Measurements from ENCODE around the gene ME1. TPM values are rescaled to one million over a fixed set of nuclear protein-coding genes. Genes with fewer than 3 reads are reported as not detected.

ME1 gene
- total RNA-seq, 4 donors from 2014 or later = 7.8 to 17.6 (median 14.9) TPM

DNA sequence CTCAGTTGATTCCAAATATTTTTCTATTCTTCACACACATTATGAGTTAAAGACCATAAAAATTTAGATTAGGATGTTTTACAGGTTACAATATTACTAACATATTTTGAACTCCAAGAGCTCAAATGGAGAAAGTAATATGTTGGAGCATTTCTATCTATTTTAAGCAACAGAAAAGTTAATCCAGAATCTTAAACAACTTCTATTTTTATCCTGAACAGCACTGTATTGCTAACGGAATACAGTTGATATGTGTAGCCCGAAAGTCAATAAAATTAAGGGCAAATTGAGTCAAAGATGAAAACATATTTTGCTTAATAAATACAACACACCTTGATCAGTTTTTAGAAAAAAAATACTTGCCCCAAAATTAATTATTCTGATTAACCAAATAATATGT lies 97.4 kb downstream of the ME1 start:
- H3K9me3 ChIP-seq = no peaks in the 10 kb centered on the region
- TF ChIP-seq, protein P1, sequence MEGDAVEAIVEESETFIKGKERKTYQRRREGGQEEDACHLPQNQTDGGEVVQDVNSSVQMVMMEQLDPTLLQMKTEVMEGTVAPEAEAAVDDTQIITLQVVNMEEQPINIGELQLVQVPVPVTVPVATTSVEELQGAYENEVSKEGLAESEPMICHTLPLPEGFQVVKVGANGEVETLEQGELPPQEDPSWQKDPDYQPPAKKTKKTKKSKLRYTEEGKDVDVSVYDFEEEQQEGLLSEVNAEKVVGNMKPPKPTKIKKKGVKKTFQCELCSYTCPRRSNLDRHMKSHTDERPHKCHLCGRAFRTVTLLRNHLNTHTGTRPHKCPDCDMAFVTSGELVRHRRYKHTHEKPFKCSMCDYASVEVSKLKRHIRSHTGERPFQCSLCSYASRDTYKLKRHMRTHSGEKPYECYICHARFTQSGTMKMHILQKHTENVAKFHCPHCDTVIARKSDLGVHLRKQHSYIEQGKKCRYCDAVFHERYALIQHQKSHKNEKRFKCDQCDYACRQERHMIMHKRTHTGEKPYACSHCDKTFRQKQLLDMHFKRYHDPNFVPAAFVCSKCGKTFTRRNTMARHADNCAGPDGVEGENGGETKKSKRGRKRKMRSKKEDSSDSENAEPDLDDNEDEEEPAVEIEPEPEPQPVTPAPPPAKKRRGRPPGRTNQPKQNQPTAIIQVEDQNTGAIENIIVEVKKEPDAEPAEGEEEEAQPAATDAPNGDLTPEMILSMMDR (IDR thresholded peaks at IDR 0.05) = no peak
- TF ChIP-seq EP300 (IDR thresholded peaks at IDR 0.05) (no peak), POLR2A (IDR thresholded peaks at IDR 0.05) (no peak)
- WGBS, 2 donors = 74 to 80% methylated on average over 2 of the region's 2 CpGs
- H3K27ac ChIP-seq = no peak overlapping the region
- H3K4me1 ChIP-seq = no peaks in the 10 kb centered on the region
- DNase-seq (ENCODE audit: low spot score in 2 of 2) = no peak
- no peaks in the 10 kb centered on the region for H3K27me3 ChIP-seq
- no peaks in the 10 kb centered on the region for H3K36me3 ChIP-seq
- H3K4me3 ChIP-seq = no peak overlapping the region

DNA sequence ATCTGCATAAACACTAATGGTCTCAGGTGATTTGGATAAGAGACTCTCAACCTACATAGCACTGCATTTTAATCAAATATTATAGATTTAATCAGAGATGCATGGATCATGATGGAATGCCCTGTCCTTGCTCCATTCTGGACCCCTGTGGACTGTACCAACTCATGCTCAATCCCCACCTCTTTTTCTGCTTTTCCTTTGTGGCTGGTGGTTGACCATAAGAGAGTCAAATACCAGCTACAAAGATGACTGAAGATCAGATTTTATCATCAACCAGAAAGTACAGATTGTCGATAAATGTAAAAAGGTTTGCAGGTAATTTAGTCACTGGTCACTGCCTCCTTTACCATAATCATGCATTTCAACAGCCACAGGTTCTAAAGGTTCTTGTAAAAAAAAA lies 116.2 kb downstream of the ME1 start:
- Histone ChIP-seq H3K4me1 (no peaks in the 10 kb centered on the region), H3K9me3 (no peaks in the 10 kb centered on the region), H3K36me3 (peaks cover 0 to 7% (median 0%) of the 10 kb centered on the region in 3 donors), H3K27ac (no peak overlapping the region), H3K27me3 (no peaks in the 10 kb centered on the region), H3K4me3 (no peak overlapping the region)
- WGBS, 2 donors = 95 to 96% methylated on average over 1 of the region's 1 CpG
- no peak for TF ChIP-seq EP300 (IDR thresholded peaks at IDR 0.05)
- TF ChIP-seq, protein P1 (IDR thresholded peaks at IDR 0.05) = no peak
- DNase-seq (ENCODE audit: low spot score in 2 of 2) = no peak

DNA sequence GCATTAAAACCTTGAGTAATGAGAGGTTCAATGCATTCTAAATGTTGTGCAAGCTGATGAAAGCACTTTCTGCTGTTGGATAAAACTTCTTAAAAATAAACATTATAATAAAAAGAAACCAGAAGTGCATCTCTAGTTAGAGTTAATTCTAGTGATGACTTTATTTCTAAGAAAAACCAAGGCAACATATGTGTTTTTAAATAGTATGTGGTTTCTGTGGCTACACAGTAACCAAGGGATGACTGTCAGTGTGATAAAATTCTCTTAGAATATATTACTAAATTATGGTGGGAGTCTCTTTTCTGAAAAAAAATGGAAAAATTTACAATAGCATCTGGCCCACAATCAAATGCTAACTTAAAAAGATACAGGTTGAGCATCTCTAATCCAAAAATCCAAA lies 117.0 kb downstream of the ME1 start:
- Histone ChIP-seq H3K9me3 (no peaks in the 10 kb centered on the region), H3K36me3 (peaks cover 0 to 7% (median 0%) of the 10 kb centered on the region in 3 donors), H3K4me3 (no peak overlapping the region), H3K27ac (no peak overlapping the region), H3K4me1 (no peaks in the 10 kb centered on the region), H3K27me3 (no peaks in the 10 kb centered on the region)
- TF ChIP-seq EP300 (IDR thresholded peaks at IDR 0.05) = no peak
- TF ChIP-seq, protein P1 (IDR thresholded peaks at IDR 0.05) = no peak
- TF ChIP-seq POLR2A (IDR thresholded peaks at IDR 0.05) = no peak
- DNase-seq (ENCODE audit: low spot score in 2 of 2) = no peak

DNA sequence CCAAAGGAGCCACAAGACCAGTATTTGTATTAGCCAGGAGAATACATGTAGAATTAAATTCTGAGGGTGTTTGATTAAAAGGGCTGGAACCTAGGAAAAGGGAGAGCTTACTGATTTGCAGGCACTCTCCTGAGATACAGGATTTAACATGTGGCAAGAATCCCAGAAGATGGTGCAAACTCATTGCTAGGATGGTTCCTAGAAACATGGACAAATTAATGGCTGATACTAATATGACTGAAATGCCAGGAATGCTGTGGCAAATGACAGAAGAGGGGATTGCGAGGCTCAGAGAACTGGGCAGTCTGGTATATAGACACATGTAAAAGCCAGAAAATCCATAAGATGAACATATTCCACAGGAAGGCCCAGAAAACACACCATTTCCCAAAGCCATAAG lies 119.6 kb downstream of the ME1 start:
- no peak for TF ChIP-seq EP300 (IDR thresholded peaks at IDR 0.05)
- TF ChIP-seq POLR2A (IDR thresholded peaks at IDR 0.05) = no peak
- TF ChIP-seq, protein P1 (IDR thresholded peaks at IDR 0.05) = no peak
- 93 to 96% methylated on average over 1 of the region's 1 CpG for WGBS, 2 donors

DNA sequence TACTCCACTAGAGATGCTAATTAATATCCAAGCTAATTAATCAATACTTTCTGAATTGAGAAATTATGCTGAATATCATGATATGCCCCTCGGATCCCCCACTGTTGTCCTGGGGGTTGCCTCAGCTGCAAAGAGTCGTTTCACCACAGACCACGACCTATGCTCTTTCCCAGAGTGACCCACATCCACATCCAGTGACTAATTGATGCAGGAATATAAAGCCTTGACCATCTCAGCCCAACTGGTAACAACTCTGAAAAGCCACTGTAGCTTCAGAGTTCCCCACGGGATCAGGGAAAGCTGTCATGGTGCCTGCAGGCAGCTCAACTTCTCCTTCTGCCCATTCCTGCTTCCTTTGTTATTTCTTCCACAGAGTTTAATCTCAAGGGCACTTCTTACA lies 120.8 kb downstream of the ME1 start:
- Histone ChIP-seq H3K36me3 (peaks cover 0 to under 1% (median 0%) of the 10 kb centered on the region in 3 donors), H3K9me3 (no peaks in the 10 kb centered on the region), H3K27ac (no peak overlapping the region), H3K27me3 (no peaks in the 10 kb centered on the region), H3K4me1 (peaks cover 0 to 3% (median 0%) of the 10 kb centered on the region in 4 donors), H3K4me3 (no peak overlapping the region)
- DNase-seq (ENCODE audit: low spot score in 2 of 2) = no peak
- TF ChIP-seq EP300 (IDR thresholded peaks at IDR 0.05) (no peak), POLR2A (IDR thresholded peaks at IDR 0.05) (no peak)
- TF ChIP-seq, protein P1 (IDR thresholded peaks at IDR 0.05) = no peak
- WGBS, 2 donors = 72 to 73% methylated on average over 4 of the region's 4 CpGs

More for the DNA sequence above, 119.6 kb downstream of the ME1 start:
- Histone ChIP-seq H3K36me3 (peaks cover 0 to 7% (median 0%) of the 10 kb centered on the region in 3 donors), H3K9me3 (no peaks in the 10 kb centered on the region), H3K27me3 (no peaks in the 10 kb centered on the region), H3K4me3 (no peak overlapping the region), H3K4me1 (no peaks in the 10 kb centered on the region), H3K27ac (no peak overlapping the region)
- DNase-seq (ENCODE audit: low spot score in 2 of 2) = no peak
